Ectodermal cell (in vitro differentiated cells): ENCODE data around the gene TMEM43.

Experiments used
- H3K27ac ChIP-seq: 2 replicates; pipeline ENCODE4 v1.7.0; 2013; ENCODE audit warnings: mild to moderate bottlenecking, low read depth, low read length; ENCODE audit not compliant: insufficient read depth, poor library complexity, severe bottlenecking
- H3K27me3 ChIP-seq: 2 replicates; pipeline ENCODE4 v1.7.0; 2013; ENCODE audit warnings: mild to moderate bottlenecking, low read length; ENCODE audit not compliant: insufficient read depth, control insufficient read depth, poor library complexity, severe bottlenecking
- H3K36me3 ChIP-seq: one replicate; pipeline ENCODE4 v1.7.0; 2013; ENCODE audit warnings: low read length; ENCODE audit not compliant: control insufficient read depth, insufficient read depth
- H3K4me1 ChIP-seq: one replicate; pipeline ENCODE4 v1.7.0; 2013; ENCODE audit warnings: low read length; ENCODE audit not compliant: control insufficient read depth, insufficient read depth
- H3K4me3 ChIP-seq: 2 replicates; pipeline ENCODE4 v1.7.0; 2013; ENCODE audit warnings: low read depth, low read length, control low read depth; ENCODE audit not compliant: insufficient read depth
- H3K9me3 ChIP-seq: 2 replicates; pipeline ENCODE4 v1.7.0; 2013; ENCODE audit warnings: mild to moderate bottlenecking, low read length, moderate library complexity; ENCODE audit not compliant: control insufficient read depth
- WGBS, 2 experiments: methylation state at CpG; one replicate each; pipeline ENCODE4 v1.1.7; 2013; ENCODE audit warnings: missing lambda C conversion rate in 2 of 2; 5-methylcytosine and 5-hydroxymethylcytosine counted together

Gene TMEM43

GRCh38 chr3:14121859-14122258 lies 3.0 kb upstream of the TMEM43 start:
- WGBS, 2 experiments, result 30 to 42% methylated on average over 5 of the region's 5 CpGs
- no peaks in the 10 kb centered on the region for H3K9me3 ChIP-seq
- no peak overlapping the region for H3K4me3 ChIP-seq
- no peaks in the 10 kb centered on the region for H3K36me3 ChIP-seq
- H3K27ac ChIP-seq, result no peak overlapping the region
- H3K4me1 ChIP-seq, result no peaks in the 10 kb centered on the region
- peaks cover 5% of the 10 kb centered on the region for H3K27me3 ChIP-seq

- WGBS, 2 experiments, result 62 to 67% methylated on average over 3 of the region's 3 CpGs
- H3K4me3 ChIP-seq, result no peak overlapping the region
- H3K9me3 ChIP-seq, result no peaks in the 10 kb centered on the region
- H3K36me3 ChIP-seq, result no peaks in the 10 kb centered on the region
- H3K27ac ChIP-seq, result no peak overlapping the region
- H3K27me3 ChIP-seq, result peaks cover 5% of the 10 kb centered on the region
- H3K4me1 ChIP-seq, result no peaks in the 10 kb centered on the region
Measured at GRCh38 chr3:14122301-14122700, 2.6 kb upstream of the TMEM43 start.

- no peak overlapping the region for H3K27ac ChIP-seq
- H3K4me3 ChIP-seq, result peak overlapping the region; percentile 88
- WGBS, 2 experiments, result 57 to 58% methylated on average over 14 to 15 of the region's 15 CpGs
- no peaks in the 10 kb centered on the region for H3K36me3 ChIP-seq
- H3K27me3 ChIP-seq, result peaks cover 5% of the 10 kb centered on the region
- no peaks in the 10 kb centered on the region for H3K4me1 ChIP-seq
- no peaks in the 10 kb centered on the region for H3K9me3 ChIP-seq
Measured at GRCh38 chr3:14123308-14124222, 1.3 kb upstream of the TMEM43 start.

GRCh38 chr3:14124223-14124614 lies 633 bp upstream of the TMEM43 start:
- H3K36me3 ChIP-seq, result no peaks in the 10 kb centered on the region
- H3K27ac ChIP-seq, result no peak overlapping the region
- no peaks in the 10 kb centered on the region for H3K9me3 ChIP-seq
- H3K4me1 ChIP-seq, result no peaks in the 10 kb centered on the region
- peak overlapping the region; percentile 88 for H3K4me3 ChIP-seq
- WGBS, 2 experiments, result 1% methylated on average over 36 to 37 of the region's 37 CpGs
- H3K27me3 ChIP-seq, result peaks cover 5% of the 10 kb centered on the region

- Histone ChIP-seq H3K4me1 (no peaks in the 10 kb centered on the region), H3K36me3 (peaks cover 4% of the 10 kb centered on the region), H3K27me3 (peaks cover 5% of the 10 kb centered on the region), H3K4me3 (peak overlapping the region; percentile 88), H3K27ac (peak overlapping the region; percentile 58), H3K9me3 (no peaks in the 10 kb centered on the region)
- 0 to 1% methylated on average over 44 of the region's 44 CpGs for WGBS, 2 experiments
Measured at GRCh38 chr3:14125193-14126016, 553 bp downstream of the TMEM43 start.

GRCh38 chr3:14126017-14126886 lies 1.4 kb downstream of the TMEM43 start:
- Histone ChIP-seq H3K4me1 (no peaks in the 10 kb centered on the region), H3K4me3 (peak overlapping the region; percentile 88), H3K9me3 (no peaks in the 10 kb centered on the region), H3K36me3 (peaks cover 10% of the 10 kb centered on the region), H3K27me3 (peaks cover 5% of the 10 kb centered on the region), H3K27ac (no peak overlapping the region)
- WGBS, 2 experiments, result 71 to 76% methylated on average over 11 of the region's 11 CpGs

- Histone ChIP-seq H3K36me3 (peaks cover 14% of the 10 kb centered on the region), H3K27ac (no peak overlapping the region), H3K9me3 (no peaks in the 10 kb centered on the region), H3K27me3 (peaks cover 5% of the 10 kb centered on the region), H3K4me3 (no peak overlapping the region), H3K4me1 (no peaks in the 10 kb centered on the region)
- WGBS, 2 experiments, result 94% methylated on average over 3 of the region's 5 CpGs
Measured at GRCh38 chr3:14126887-14127505, 2.1 kb downstream of the TMEM43 start.

DNA sequence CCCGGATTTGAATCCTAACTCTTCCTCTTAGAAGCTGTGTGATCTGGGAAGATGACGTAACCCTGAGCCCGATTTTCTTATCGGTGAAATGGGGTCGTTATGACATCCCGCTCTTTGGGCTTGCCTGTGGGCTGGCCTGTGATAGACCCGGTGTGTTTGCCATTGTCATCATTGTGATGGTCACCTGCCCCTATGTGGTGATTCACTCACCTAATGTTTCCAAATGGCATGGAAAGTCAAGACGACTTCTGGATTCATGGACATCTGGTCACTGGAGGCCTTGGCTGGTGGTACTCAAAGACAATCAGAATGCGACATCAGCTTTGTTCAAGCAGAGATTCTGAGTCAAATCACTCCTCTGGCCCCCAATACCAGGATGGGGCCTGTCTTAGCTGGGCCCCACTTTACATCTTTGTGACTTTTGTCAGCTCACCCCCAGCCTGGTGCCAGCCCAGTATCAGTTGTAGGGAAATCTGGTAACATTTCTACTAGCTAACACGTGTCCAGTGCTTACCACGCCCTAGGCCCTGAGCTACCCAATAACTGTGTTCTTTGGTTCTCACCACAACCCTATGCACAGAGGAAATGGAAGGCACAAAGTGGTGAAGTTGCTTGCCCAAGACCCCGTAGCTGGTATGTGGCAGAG lies 2.8 kb downstream of the TMEM43 start:
- H3K4me3 ChIP-seq, result no peak overlapping the region
- peaks cover 5% of the 10 kb centered on the region for H3K27me3 ChIP-seq
- no peak overlapping the region for H3K27ac ChIP-seq
- peaks cover 16% of the 10 kb centered on the region for H3K36me3 ChIP-seq
- H3K9me3 ChIP-seq, result no peaks in the 10 kb centered on the region
- no peaks in the 10 kb centered on the region for H3K4me1 ChIP-seq
- WGBS, 2 experiments, result 93% methylated on average over 12 of the region's 12 CpGs

DNA sequence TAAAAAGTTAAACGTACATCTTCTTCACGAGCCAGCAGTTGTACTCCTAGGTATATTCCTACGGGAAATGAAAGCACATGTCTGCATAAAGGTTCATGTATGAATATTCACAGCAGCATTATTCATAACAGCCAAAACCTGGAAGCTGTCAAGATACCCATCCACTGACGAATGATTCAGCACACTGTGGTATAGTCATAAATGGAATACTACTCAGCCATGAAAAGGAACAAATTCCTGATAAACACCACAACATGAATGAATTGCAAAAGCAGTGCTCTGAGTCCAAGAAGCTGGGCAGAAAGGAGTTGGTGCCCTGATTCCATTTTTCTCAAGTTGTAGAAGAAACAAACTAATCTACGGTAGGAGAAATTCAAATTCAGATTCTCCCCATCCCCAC lies 3.9 kb downstream of the TMEM43 start:
- no peak overlapping the region for H3K4me3 ChIP-seq
- WGBS, 2 experiments, result 95 to 97% methylated on average over 4 to 5 of the region's 5 CpGs
- peaks cover 16% of the 10 kb centered on the region for H3K36me3 ChIP-seq
- H3K27me3 ChIP-seq, result peaks cover 4% of the 10 kb centered on the region
- no peak overlapping the region for H3K27ac ChIP-seq
- no peaks in the 10 kb centered on the region for H3K4me1 ChIP-seq
- H3K9me3 ChIP-seq, result no peaks in the 10 kb centered on the region
